Hepatocyte (in vitro differentiated cells): Measurements from ENCODE around the gene DEFB129.

Source experiments
- EZH2 ChIP-seq: fragments of 200-600 bp; sonication (generic); IDR thresholded peaks from 2 replicates; pipeline ENCODE4 v1.6.1; 2016; ENCODE audit warnings: antibody characterized with exemption, mild to moderate bottlenecking, borderline replicate concordance
- TF ChIP-seq, protein P1 (sequence below): fragments of 200-600 bp; sonication (generic); IDR thresholded peaks from 2 replicates; pipeline ENCODE4 v1.5.1; 2016; ENCODE audit warnings: antibody characterized with exemption, mild to moderate bottlenecking; ENCODE audit not compliant: poor library complexity

GRCh38 chr20:271069-271468 is 44.0 kb downstream of the DEFB129 start:
- TF ChIP-seq, protein P1, sequence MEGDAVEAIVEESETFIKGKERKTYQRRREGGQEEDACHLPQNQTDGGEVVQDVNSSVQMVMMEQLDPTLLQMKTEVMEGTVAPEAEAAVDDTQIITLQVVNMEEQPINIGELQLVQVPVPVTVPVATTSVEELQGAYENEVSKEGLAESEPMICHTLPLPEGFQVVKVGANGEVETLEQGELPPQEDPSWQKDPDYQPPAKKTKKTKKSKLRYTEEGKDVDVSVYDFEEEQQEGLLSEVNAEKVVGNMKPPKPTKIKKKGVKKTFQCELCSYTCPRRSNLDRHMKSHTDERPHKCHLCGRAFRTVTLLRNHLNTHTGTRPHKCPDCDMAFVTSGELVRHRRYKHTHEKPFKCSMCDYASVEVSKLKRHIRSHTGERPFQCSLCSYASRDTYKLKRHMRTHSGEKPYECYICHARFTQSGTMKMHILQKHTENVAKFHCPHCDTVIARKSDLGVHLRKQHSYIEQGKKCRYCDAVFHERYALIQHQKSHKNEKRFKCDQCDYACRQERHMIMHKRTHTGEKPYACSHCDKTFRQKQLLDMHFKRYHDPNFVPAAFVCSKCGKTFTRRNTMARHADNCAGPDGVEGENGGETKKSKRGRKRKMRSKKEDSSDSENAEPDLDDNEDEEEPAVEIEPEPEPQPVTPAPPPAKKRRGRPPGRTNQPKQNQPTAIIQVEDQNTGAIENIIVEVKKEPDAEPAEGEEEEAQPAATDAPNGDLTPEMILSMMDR, result no peak
- TF ChIP-seq EZH2, result no peak
